GM19240 (cell line): Measurements from ENCODE around the gene PCDHA6.
"Not testable (repeated sequence)": the region's sequence is repeated elsewhere in the genome, so short reads cannot be mapped to it uniquely, and the experiment has no call there.

ENCODE experiments used
- DNase-seq: peaks from one replicate; pipeline ENCODE4 v3.0.0; 2011; ENCODE audit warnings: low spot score; ENCODE audit not compliant: insufficient read length

Gene PCDHA6

GRCh38 chr5:140857177-140857986 lies 29.6 kb downstream of the PCDHA6 start:
- no peak for DNase-seq

- DNase-seq: no peak
These were observed 30.2 kb downstream of the PCDHA6 start for GRCh38 chr5:140857987-140858240.

- DNase-seq: no peak
These were observed 34.9 kb downstream of the PCDHA6 start for GRCh38 chr5:140862441-140863295.

- no peak for DNase-seq
These were observed 41.2 kb downstream of the PCDHA6 start, which contains the start of gene PCDHA11 for GRCh38 chr5:140868721-140869554. Gene PCDHA11 (plus strand): TSS chr5:140868957. CDS start chr5:140869104, 147 bp downstream.

- no peak for DNase-seq
These were observed 41.8 kb downstream of the PCDHA6 start for GRCh38 chr5:140869555-140869886.

GRCh38 chr5:140870221-140871201 lies 42.8 kb downstream of the PCDHA6 start:
- DNase-seq: no peak

- no peak for DNase-seq
These were observed 47.6 kb downstream of the PCDHA6 start, which contains the start of gene PCDHA12 for GRCh38 chr5:140875085-140876065. Gene PCDHA12 (plus strand): TSS chr5:140875308. CDS start chr5:140875473, 165 bp downstream.

- DNase-seq: not testable (repeated sequence)
These were observed 48.9 kb downstream of the PCDHA6 start for GRCh38 chr5:140876541-140877261.

- DNase-seq: no peak
These were observed 49.5 kb downstream of the PCDHA6 start for GRCh38 chr5:140877262-140877581.
